Activated B cell treated with CpG ODN at 0.5 μM for 24 hours (primary cell): ENCODE measurements around the gene GFRA4. TPM values are rescaled to one million over a fixed set of nuclear protein-coding genes. Genes with fewer than 3 reads are reported as not detected.

Experiments
- ATAC-seq: fragments of 200-7000 bp; cut with Tn5 transposase; one replicate; pipeline ENCODE4 v1.10.0; 2021; ENCODE audit warnings: low read depth, mild to moderate bottlenecking, moderate library complexity
- CTCF ChIA-PET: fragments of 350-600 bp; sonication (Branson Sonifier 250); formaldehyde crosslinking; loops from one replicate; lab custom pipeline; 2021; ENCODE audit warnings: antibody characterized with exemption; lab: Charles Lee
- POLR2A ChIA-PET: fragments of 350-600 bp; sonication (Branson Sonifier 250); formaldehyde crosslinking; loops from one replicate; lab custom pipeline; 2021; ENCODE audit warnings: antibody characterized with exemption; lab: Charles Lee
- DNase-seq: peaks from one replicate; pipeline ENCODE4 v3.0.0; 2022
- H3K27ac Mint-ChIP-seq: one replicate; pipeline ENCODE4 v1.8.0; 2020; ENCODE audit warnings: mixed read lengths
- H3K27me3 Mint-ChIP-seq: one replicate; pipeline ENCODE4 v1.8.0; 2021; ENCODE audit warnings: mixed read lengths
- H3K36me3 Mint-ChIP-seq: one replicate; pipeline ENCODE4 v1.8.0; 2021; ENCODE audit warnings: low read depth, mixed read lengths
- H3K4me1 Mint-ChIP-seq: one replicate; pipeline ENCODE4 v1.8.0; 2021; ENCODE audit warnings: mixed read lengths
- H3K4me3 Mint-ChIP-seq: one replicate; pipeline ENCODE4 v1.8.0; 2020; ENCODE audit warnings: mild to moderate bottlenecking, mixed read lengths
- H3K9me3 Mint-ChIP-seq: one replicate; pipeline ENCODE4 v1.8.0; 2020; ENCODE audit warnings: mixed read lengths
- CTCF ChIP-seq: fragments of 200-600 bp; IDR thresholded peaks from one replicate; pipeline ENCODE4 v1.8.0; 2022; ENCODE audit warnings: antibody characterized with exemption, mild to moderate bottlenecking
- intact Hi-C: fragments of 100-400 bp; cut with micrococcal nuclease; formaldehyde crosslinking; loops from one replicate; pipeline ENCODE4 v1.15.1; 2024
- total RNA-seq: library from RNA; stranded (reverse); gene quantifications from 2 replicates; pipeline ENCODE4 v1.2.3, GENCODE V29; 2022

Gene GFRA4
- total RNA-seq, 1 donor from 2014 or later, result not detected

GRCh38 chr20:3661060-3661813 is 2.0 kb downstream of the GFRA4 start:
- no peak overlapping the region for H3K4me3 Mint-ChIP-seq
- intact Hi-C loops, result no loop called here
- H3K27ac Mint-ChIP-seq, result no peak overlapping the region
- no peaks in the 10 kb centered on the region for H3K9me3 Mint-ChIP-seq
- ChIA-PET CTCF (no interaction called here), POLR2A (no interaction called here)
- no peak for TF ChIP-seq CTCF
- no peak for ATAC-seq
- DNase-seq, result no peak
- H3K27me3 Mint-ChIP-seq, result peaks cover 38% of the 10 kb centered on the region
- peaks cover 16% of the 10 kb centered on the region for H3K4me1 Mint-ChIP-seq
- H3K36me3 Mint-ChIP-seq, result no peaks in the 10 kb centered on the region

GRCh38 chr20:3660262-3661059 is 2.7 kb downstream of the GFRA4 start:
- Mint-ChIP-seq H3K9me3 (peaks cover 1% of the 10 kb centered on the region), H3K4me1 (peaks cover 16% of the 10 kb centered on the region), H3K36me3 (no peaks in the 10 kb centered on the region), H3K27me3 (peaks cover 38% of the 10 kb centered on the region), H3K27ac (no peak overlapping the region), H3K4me3 (no peak overlapping the region)
- ChIA-PET CTCF (no interaction called here), POLR2A (no interaction called here)
- TF ChIP-seq CTCF, result no peak
- ATAC-seq, result no peak
- DNase-seq, result no peak
- intact Hi-C loops, result no loop called here

- DNase-seq, result no peak
- ChIA-PET POLR2A (no interaction called here), CTCF (no interaction called here)
- Mint-ChIP-seq H3K4me3 (no peak overlapping the region), H3K36me3 (no peaks in the 10 kb centered on the region), H3K9me3 (peaks cover 2% of the 10 kb centered on the region), H3K27ac (no peak overlapping the region), H3K4me1 (peaks cover 12% of the 10 kb centered on the region), H3K27me3 (peaks cover 36% of the 10 kb centered on the region)
- no peak for TF ChIP-seq CTCF
- ATAC-seq, result no peak
- intact Hi-C loops, result no loop called here
Measured at GRCh38 chr20:3659492-3660261, 3.5 kb downstream of the GFRA4 start.

GRCh38 chr20:3658716-3659491 is 4.3 kb downstream of the GFRA4 start:
- peak; percentile 81 for ATAC-seq
- intact Hi-C loops, result no loop called here
- TF ChIP-seq CTCF, result no peak
- POLR2A ChIA-PET, result interaction anchor here (0.6 kb wide), 1 partner anchor 221 kb away, joined by 3 read pairs; no protein-coding TSS in a partner anchor
- Mint-ChIP-seq H3K27ac (no peak overlapping the region), H3K4me3 (no peak overlapping the region), H3K27me3 (peaks cover 33% of the 10 kb centered on the region), H3K9me3 (peaks cover 2% of the 10 kb centered on the region), H3K4me1 (peaks cover 12% of the 10 kb centered on the region), H3K36me3 (no peaks in the 10 kb centered on the region)
- CTCF ChIA-PET, result interaction anchor here (1.0 kb wide), 1 partner anchor 18 kb away, joined by 4 read pairs; no protein-coding TSS in a partner anchor
- DNase-seq, result no peak
